Natural killer cell (primary cell): Measurements from ENCODE around the gene SIK3. TPM values are rescaled to one million over a fixed set of nuclear protein-coding genes. Genes with fewer than 3 reads are reported as not detected.

ENCODE experiments used
- ATAC-seq, 3 donors: fragments of 150-1000 bp in 2 of 3; fragments of 200-7000 bp in 1 of 3; cut with Tn5 transposase; 1 replicate in 1 of 3; 2 replicates in 2 of 3; pipeline ENCODE4 v1.10.0; 2021; ENCODE audit warnings: mild to moderate bottlenecking in 2 of 3, moderate library complexity in 2 of 3
- DNase-seq, 2 donors: peaks; one replicate each; pipeline versions ENCODE4 v3.0.0 to v3.0.0-alpha.2; 2013 to 2021; ENCODE audit warnings: mixed read lengths in 1 of 2
- H3K27ac ChIP-seq: one replicate; pipeline ENCODE4 v1.5.1; 2013; ENCODE audit warnings: mild to moderate bottlenecking, low read length
- H3K27me3 ChIP-seq: one replicate; pipeline ENCODE4 v1.6.1; 2013; ENCODE audit warnings: low read length; ENCODE audit not compliant: control insufficient read depth, insufficient read depth
- H3K36me3 ChIP-seq: one replicate; pipeline ENCODE4 v1.6.1; 2013; ENCODE audit warnings: low read length; ENCODE audit not compliant: control insufficient read depth, insufficient read depth
- H3K4me1 ChIP-seq: one replicate; pipeline ENCODE4 v1.6.1; 2013; ENCODE audit warnings: low read length; ENCODE audit not compliant: control insufficient read depth, insufficient read depth
- H3K4me3 ChIP-seq: one replicate; pipeline ENCODE4 v1.5.1; 2013; ENCODE audit warnings: low read length
- H3K9me3 ChIP-seq: one replicate; pipeline ENCODE4 v1.6.1; 2013; ENCODE audit warnings: low read length; ENCODE audit not compliant: control insufficient read depth, insufficient read depth
- H3K27ac Mint-ChIP-seq, 2 donors: one replicate each; pipeline ENCODE4 v1.8.0; 2022; ENCODE audit warnings: mild to moderate bottlenecking in 2 of 2, mixed read lengths in 2 of 2, moderate library complexity in 1 of 2
- H3K27me3 Mint-ChIP-seq, 2 donors: one replicate each; pipeline ENCODE4 v1.8.0; 2022; ENCODE audit warnings: low read depth in 2 of 2, mixed read lengths in 2 of 2
- H3K36me3 Mint-ChIP-seq: one replicate; pipeline ENCODE4 v1.8.0; 2022; ENCODE audit warnings: mixed read lengths
- H3K4me1 Mint-ChIP-seq, 2 donors: one replicate each; pipeline ENCODE4 v1.8.0; 2022; ENCODE audit warnings: mixed read lengths in 2 of 2
- H3K4me3 Mint-ChIP-seq: one replicate; pipeline ENCODE4 v1.8.0; 2022; ENCODE audit warnings: mild to moderate bottlenecking, moderate library complexity, mixed read lengths
- H3K9me3 Mint-ChIP-seq, 2 donors: one replicate each; pipeline ENCODE4 v1.8.0; 2022; ENCODE audit warnings: mixed read lengths in 2 of 2
- CTCF ChIP-seq: fragments of 200-600 bp; IDR thresholded peaks from one replicate; pipeline ENCODE4 v1.8.0; 2022; ENCODE audit warnings: antibody characterized with exemption
- WGBS: methylation state at CpG from one replicate; pipeline ENCODE4 v1.1.7; 2013; ENCODE audit warnings: missing lambda C conversion rate; ENCODE audit not compliant: insufficient coverage; 5-methylcytosine and 5-hydroxymethylcytosine counted together
- intact Hi-C: fragments of 100-400 bp; cut with micrococcal nuclease; formaldehyde crosslinking; loops from one replicate; pipeline ENCODE4 v1.14.2; 2022
- total RNA-seq, 4 donors: library from RNA; stranded (reverse); fragments of 120-200 nt in 1 of 4; gene quantifications; one replicate each; pipeline versions ENCODE4 v1.2.3 to v1.2.4, GENCODE V29; 2013 to 2022

The SIK3 gene
- total RNA-seq, 3 donors from 2014 or later (not counting 1 experiment from before 2014, with no cell fraction given) = 71.6 to 120 (median 119) TPM

DNA sequence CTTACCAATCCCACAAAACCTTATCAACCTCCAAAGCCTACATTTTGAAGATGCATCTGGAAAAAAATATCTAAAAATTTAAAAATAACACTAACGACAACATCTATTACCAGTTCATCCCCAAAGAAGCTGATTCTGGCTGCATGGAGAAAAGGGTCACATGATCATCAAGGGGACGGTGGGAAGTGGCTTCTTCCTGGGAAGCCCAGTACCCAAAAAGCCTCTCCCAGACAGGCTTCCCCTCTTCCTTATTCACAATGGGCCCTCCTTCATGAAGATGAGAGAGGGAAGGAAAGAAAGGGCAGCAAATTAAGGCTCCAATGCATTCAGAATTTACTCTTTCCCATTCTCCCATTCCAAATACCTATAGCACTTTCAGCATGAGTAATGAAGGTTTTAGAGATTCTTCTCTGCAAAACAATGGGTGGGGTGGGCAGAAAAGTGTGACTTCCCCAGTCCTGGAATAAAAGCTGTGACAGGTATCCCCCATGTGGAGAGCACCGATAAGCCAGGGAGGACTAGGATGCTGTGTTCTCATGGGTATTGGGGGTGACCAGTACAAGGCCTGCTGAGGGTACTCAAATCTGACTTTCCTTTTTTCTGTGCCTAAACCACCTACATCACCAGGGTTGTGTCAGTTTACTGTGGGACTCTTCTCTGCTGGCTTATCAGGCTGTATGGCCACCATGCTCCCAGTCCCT lies 88.2 kb downstream of the SIK3 start:
- H3K4me3 Mint-ChIP-seq = no peak overlapping the region
- H3K27me3 ChIP-seq = no peaks in the 10 kb centered on the region
- H3K27ac ChIP-seq = no peak overlapping the region
- H3K4me1 ChIP-seq = peaks cover 4% of the 10 kb centered on the region
- WGBS = 68% methylated on average over 3 of the region's 3 CpGs
- no peak for DNase-seq
- peaks cover 28 to 30% of the 10 kb centered on the region in 2 donors for H3K4me1 Mint-ChIP-seq
- TF ChIP-seq CTCF = no peak
- H3K27me3 Mint-ChIP-seq = no peaks in the 10 kb centered on the region
- intact Hi-C loops = no loop called here
- H3K36me3 ChIP-seq = no peaks in the 10 kb centered on the region
- no peaks in the 10 kb centered on the region for H3K9me3 Mint-ChIP-seq
- ATAC-seq = no peak
- no peaks in the 10 kb centered on the region for H3K9me3 ChIP-seq
- no peaks in the 10 kb centered on the region for H3K36me3 Mint-ChIP-seq
- peak overlapping the region; percentile 38 to 43 for H3K27ac Mint-ChIP-seq
- no peak overlapping the region for H3K4me3 ChIP-seq

DNA sequence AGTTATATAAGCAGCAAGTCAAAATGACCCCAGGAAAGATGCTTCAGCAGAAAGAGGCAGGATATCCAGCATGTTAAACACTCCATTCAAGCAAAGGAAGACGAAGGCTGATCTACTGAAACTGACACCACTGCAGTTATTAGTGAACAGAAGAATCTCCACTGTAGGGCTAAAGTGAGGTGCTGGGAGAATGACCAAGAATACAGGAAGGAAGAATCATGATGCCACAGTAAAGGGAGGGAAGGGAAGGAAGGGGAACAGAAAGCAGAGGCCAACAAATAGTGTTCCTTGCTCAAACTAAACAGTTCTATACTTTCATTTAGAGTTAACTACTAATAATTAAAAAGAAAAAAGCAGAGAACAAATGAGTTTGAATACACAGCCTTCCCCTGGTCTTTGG lies 92.5 kb downstream of the SIK3 start:
- H3K9me3 ChIP-seq = no peaks in the 10 kb centered on the region
- no peaks in the 10 kb centered on the region for H3K27me3 Mint-ChIP-seq
- no peaks in the 10 kb centered on the region for H3K27me3 ChIP-seq
- no peak overlapping the region for H3K4me3 Mint-ChIP-seq
- no peaks in the 10 kb centered on the region for H3K9me3 Mint-ChIP-seq
- TF ChIP-seq CTCF = no peak
- no peaks in the 10 kb centered on the region for H3K36me3 Mint-ChIP-seq
- 71% methylated on average over 1 of the region's 1 CpG for WGBS
- peaks cover 15% of the 10 kb centered on the region for H3K4me1 ChIP-seq
- no peak overlapping the region for H3K4me3 ChIP-seq
- intact Hi-C loops = no loop called here
- H3K36me3 ChIP-seq = peaks cover 2% of the 10 kb centered on the region
- ATAC-seq (no peak), DNase-seq (no peak)
- no peak overlapping the region for H3K27ac ChIP-seq
- peak overlapping the region; percentile 27 to 60 for H3K27ac Mint-ChIP-seq
- peaks cover 50 to 53% of the 10 kb centered on the region in 2 donors for H3K4me1 Mint-ChIP-seq

DNA sequence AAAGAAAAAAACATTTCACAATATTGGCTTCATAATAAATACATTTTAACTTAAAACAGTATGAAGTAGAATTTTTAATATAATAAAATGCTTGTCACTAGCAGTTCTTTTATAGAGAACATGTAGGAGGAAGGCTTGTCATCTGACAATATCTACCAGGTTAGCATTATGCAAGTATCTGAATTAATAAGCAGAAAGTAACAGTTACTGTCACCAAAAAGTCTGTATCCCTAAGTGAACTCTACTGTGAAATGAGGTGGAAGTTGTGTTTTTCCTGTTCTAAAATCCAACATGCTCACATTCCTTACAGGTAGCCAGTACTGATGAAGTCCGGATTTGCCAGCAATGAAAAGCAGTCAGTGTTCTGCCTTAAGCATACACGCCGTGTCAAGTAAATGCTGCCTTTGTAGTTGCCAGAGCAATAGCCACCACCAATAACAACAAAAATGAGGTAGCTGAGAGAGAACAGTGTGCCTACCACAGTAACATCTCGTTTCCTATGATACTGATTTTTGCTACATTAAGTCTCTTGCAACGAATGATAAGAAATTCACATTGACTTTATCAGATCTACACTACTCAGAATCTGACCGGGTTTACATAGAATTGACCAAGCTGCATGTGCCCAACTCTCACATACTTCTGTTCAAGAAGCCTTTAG lies 95.5 kb downstream of the SIK3 start:
- intact Hi-C loops = no loop called here
- H3K4me1 Mint-ChIP-seq = peaks cover 55 to 58% of the 10 kb centered on the region in 2 donors
- no peaks in the 10 kb centered on the region for H3K9me3 Mint-ChIP-seq
- peak overlapping the region; percentile 49 to 54 for H3K27ac Mint-ChIP-seq
- Histone ChIP-seq H3K36me3 (peaks cover 2% of the 10 kb centered on the region), H3K9me3 (no peaks in the 10 kb centered on the region), H3K4me3 (no peak overlapping the region), H3K27me3 (no peaks in the 10 kb centered on the region), H3K4me1 (peaks cover 15% of the 10 kb centered on the region), H3K27ac (peak overlapping the region; percentile 39)
- no peaks in the 10 kb centered on the region for H3K36me3 Mint-ChIP-seq
- peak; percentile 77 to 87 (median 77) for ATAC-seq
- peak in 1 of 2 donors; percentile 37 for DNase-seq
- 26% methylated on average over 6 of the region's 6 CpGs for WGBS
- H3K27me3 Mint-ChIP-seq = no peaks in the 10 kb centered on the region
- no peak for TF ChIP-seq CTCF
- H3K4me3 Mint-ChIP-seq = peak overlapping the region; percentile 32
